ENCODE data around the gene REXO1. TPM values are rescaled to one million over a fixed set of nuclear protein-coding genes. Genes with fewer than 3 reads are reported as not detected.
"Not testable (repeated sequence)": the region's sequence is repeated elsewhere in the genome, so short reads cannot be mapped to it uniquely, and the experiment has no call there.

The REXO1 gene
- total and polyA plus RNA-seq, 2 experiments from 2014 or later = 20.2 to 90.1 TPM

GRCh38 chr19:1875265-1875645 lies 27.0 kb upstream of the REXO1 start:
- H3F3A ChIP-seq (replicated peaks; ENCODE audit: low read depth); H2AFZ ChIP-seq; H4K20me1 ChIP-seq (replicated peaks; ENCODE audit: insufficient read depth); H3K9me3 Mint-ChIP-seq; DNase-seq (ENCODE audit: low spot score); ATAC-seq; H3K27me3 ChIP-seq (ENCODE audit: insufficient read depth); H3K36me3 ChIP-seq (ENCODE audit: insufficient read depth); H3K27me3 Mint-ChIP-seq (ENCODE audit: insufficient read depth, low read depth, poor library complexity); H3K27ac ChIP-seq (ENCODE audit: low read depth); H3K36me3 Mint-ChIP-seq (ENCODE audit: low read depth); H3K9me2 ChIP-seq (ENCODE audit: insufficient read depth): not testable (repeated sequence)
- Histone ChIP-seq H3K79me2 (replicated peaks; ENCODE audit: insufficient read depth) (peaks cover 31% of the 10 kb centered on the region), H3K4me3 (peak overlapping the region; percentile 93), H3K4me2 (peak overlapping the region; percentile 99), H3K4me1 (ENCODE audit: insufficient read depth) (peaks cover 16% of the 10 kb centered on the region)
- H3K4me1 Mint-ChIP-seq = peaks cover 16% of the 10 kb centered on the region
- H3K4me3 Mint-ChIP-seq = peak overlapping the region; percentile 98
- H3K27ac Mint-ChIP-seq = peak overlapping the region; percentile 95

- peak overlapping the region; percentile 99 for H3K4me2 ChIP-seq
- no peak for TF ChIP-seq STAT1 (IDR thresholded peaks at IDR 0.05; ENCODE audit: unreplicated experiment)
- no peak for TF ChIP-seq CREB1 (CRISPR knock-in tag; IDR thresholded peaks at IDR 0.05; ENCODE audit: low read depth)
- TF ChIP-seq ZNF331 (CRISPR knock-in tag; IDR thresholded peaks at IDR 0.05; ENCODE audit: low read depth) = no peak
- Mint-ChIP-seq H3K36me3 (ENCODE audit: low read depth) (peaks cover 4% of the 10 kb centered on the region; the same call in 2 of the 3 replicates), H3K4me1 (peaks cover 16% of the 10 kb centered on the region), H3K27ac (no peak overlapping the region), H3K9me3 (no peaks in the 10 kb centered on the region), H3K4me3 (peak overlapping the region; percentile 98), H3K27me3 (ENCODE audit: insufficient read depth, low read depth, poor library complexity) (peaks cover 5% of the 10 kb centered on the region)
- H4K20me1 ChIP-seq (replicated peaks; ENCODE audit: insufficient read depth) = no peaks in the 10 kb centered on the region; the same call in 1 of the 2 replicates
- ATAC-seq (no peak), DNase-seq (ENCODE audit: low spot score) (no peak)
- H3K27ac ChIP-seq (ENCODE audit: low read depth) = 0 out of 2 replicates have a peak overlapping the region, but pooled peaks have one; percentile 5
- no peaks in the 10 kb centered on the region for H3K36me3 ChIP-seq (ENCODE audit: insufficient read depth)
- H3F3A ChIP-seq (replicated peaks; ENCODE audit: low read depth) = peaks cover 9% of the 10 kb centered on the region; the same call in 1 of the 2 replicates
- no peaks in the 10 kb centered on the region for H3K27me3 ChIP-seq (ENCODE audit: insufficient read depth)
- peak overlapping the region; percentile 93 for H3K4me3 ChIP-seq
- H3K79me2 ChIP-seq (replicated peaks; ENCODE audit: insufficient read depth) = peaks cover 31% of the 10 kb centered on the region
- no peak overlapping the region for H2AFZ ChIP-seq
- peaks cover 16% of the 10 kb centered on the region for H3K4me1 ChIP-seq (ENCODE audit: insufficient read depth)
- H3K9me2 ChIP-seq (ENCODE audit: insufficient read depth) = no peaks in the 10 kb centered on the region
These were observed 26.4 kb upstream of the REXO1 start for GRCh38 chr19:1874554-1875185.

GRCh38 chr19:1873524-1874473 lies 25.5 kb upstream of the REXO1 start:
- Histone ChIP-seq H3K4me3 (peak overlapping the region; percentile 93), H2AFZ (no peak overlapping the region), H3F3A (replicated peaks; ENCODE audit: low read depth) (peaks cover 9% of the 10 kb centered on the region; the same call in 1 of the 2 replicates), H3K27me3 (ENCODE audit: insufficient read depth) (no peaks in the 10 kb centered on the region), H3K4me2 (peak overlapping the region; percentile 99), H3K36me3 (ENCODE audit: insufficient read depth) (no peaks in the 10 kb centered on the region), H3K4me1 (ENCODE audit: insufficient read depth) (peaks cover 16% of the 10 kb centered on the region), H3K27ac (ENCODE audit: low read depth) (0 out of 2 replicates have a peak overlapping the region, but pooled peaks have one; percentile 5), H3K79me2 (replicated peaks; ENCODE audit: insufficient read depth) (peaks cover 31% of the 10 kb centered on the region), H3K9me2 (ENCODE audit: insufficient read depth) (no peaks in the 10 kb centered on the region), H4K20me1 (replicated peaks; ENCODE audit: insufficient read depth) (no peaks in the 10 kb centered on the region; the same call in 1 of the 2 replicates)
- Mint-ChIP-seq H3K27ac (peak overlapping the region; percentile 9; the same call in 1 of the 2 replicates), H3K4me1 (peaks cover 16% of the 10 kb centered on the region), H3K9me3 (no peaks in the 10 kb centered on the region), H3K27me3 (ENCODE audit: insufficient read depth, low read depth, poor library complexity) (peaks cover 5% of the 10 kb centered on the region), H3K4me3 (peak overlapping the region; percentile 98), H3K36me3 (ENCODE audit: low read depth) (peaks cover 4% of the 10 kb centered on the region; the same call in 2 of the 3 replicates)
- DNase-seq (ENCODE audit: low spot score) (no peak), ATAC-seq (no peak)
- TF ChIP-seq CREB1 (CRISPR knock-in tag; IDR thresholded peaks at IDR 0.05; ENCODE audit: low read depth) = no peak
- no peak for TF ChIP-seq STAT1 (IDR thresholded peaks at IDR 0.05; ENCODE audit: unreplicated experiment)
- no peak for TF ChIP-seq CTCF (conservative IDR thresholded peaks at IDR 0.05; ENCODE audit: low read depth in 2 of 2)
- no peak for TF ChIP-seq EZH2 (IDR thresholded peaks at IDR 0.05; ENCODE audit: low read depth, unreplicated experiment)
